IMR-90 (cell line): ENCODE results near the gene EBLN1. TPM values are rescaled to one million over a fixed set of nuclear protein-coding genes. Genes with fewer than 3 reads are reported as not detected.

Experiments
- ATAC-seq: fragments of 200-7000 bp; cut with Tn5 transposase; 2 replicates; pipeline ENCODE4 v1.9.1; 2020; ENCODE audit warnings: low read depth, mild to moderate bottlenecking, moderate library complexity
- BruUV-seq: library from RNA; stranded (reverse); fragments of 400-500 nt; replicated peaks from 2 replicates; lab custom pipeline; 2021; lab: Mats Ljungman, UMichigan
- CTCF ChIA-PET: fragments of 300-600 bp; formaldehyde crosslinking; extraction: SDS; loops from one replicate; lab custom pipeline; 2021; ENCODE audit warnings: antibody characterized with exemption; lab: Yijun Ruan, JAX
- POLR2A ChIA-PET: fragments of 300-600 bp; sonication (Branson Sonifier 250); formaldehyde crosslinking; loops from one replicate; lab custom pipeline; 2022; ENCODE audit warnings: antibody characterized with exemption; ENCODE audit not compliant: unreplicated experiment; lab: Charles Lee
- DNase-seq: peaks from one replicate; pipeline ENCODE4 v3.0.0; 2013
- H2AFZ ChIP-seq: replicated peaks from 2 replicates; pipeline ENCODE3; 2013; ENCODE audit warnings: low read length, mild to moderate bottlenecking; ENCODE audit not compliant: poor library complexity
- H2AK5ac ChIP-seq: 2 replicates; pipeline ENCODE4 v1.6.1; 2013; ENCODE audit warnings: low read depth, low read length, inconsistent platforms
- H2AK9ac ChIP-seq: replicated peaks from 2 replicates; pipeline ENCODE3; 2013; ENCODE audit warnings: mild to moderate bottlenecking, low read depth, low read length, moderate library complexity; ENCODE audit not compliant: poor library complexity
- H2BK120ac ChIP-seq: 2 replicates; pipeline ENCODE4 v1.6.1; 2013; ENCODE audit warnings: low read depth, low read length, inconsistent platforms
- H2BK15ac ChIP-seq: 3 replicates; pipeline ENCODE4 v1.6.1; 2013; ENCODE audit warnings: low read depth, low read length, inconsistent platforms
- H2BK20ac ChIP-seq: 2 replicates; pipeline ENCODE4 v1.6.1; 2013; ENCODE audit warnings: low read depth, mild to moderate bottlenecking, inconsistent platforms, low read length, moderate library complexity
- H2BK5ac ChIP-seq: 2 replicates; pipeline ENCODE4 v1.6.1; 2013; ENCODE audit warnings: mild to moderate bottlenecking, low read depth, low read length, inconsistent platforms; ENCODE audit not compliant: poor library complexity, severe bottlenecking
- H3K14ac ChIP-seq: replicated peaks from 2 replicates; pipeline ENCODE4 v1.6.1; 2013; ENCODE audit warnings: low read depth, low read length, inconsistent platforms
- H3K18ac ChIP-seq: 2 replicates; pipeline ENCODE4 v1.6.1; 2013; ENCODE audit warnings: low read depth, low read length, control low read depth
- H3K23ac ChIP-seq: 2 replicates; pipeline ENCODE4 v1.6.1; 2013; ENCODE audit warnings: low read depth, low read length, inconsistent platforms
- H3K27ac ChIP-seq: 2 replicates; pipeline ENCODE4 v1.5.1; 2013; ENCODE audit warnings: mild to moderate bottlenecking, control low read depth, low read length; ENCODE audit not compliant: insufficient read depth
- H3K27me3 ChIP-seq: 2 replicates; pipeline ENCODE4 v1.6.1; 2013; ENCODE audit warnings: low read length; ENCODE audit not compliant: control insufficient read depth, insufficient read depth
- H3K36me3 ChIP-seq: 2 replicates; pipeline ENCODE4 v1.6.1; 2013; ENCODE audit warnings: low read length, mixed read lengths; ENCODE audit not compliant: control insufficient read depth, insufficient read depth
- H3K4ac ChIP-seq: 2 replicates; pipeline ENCODE4 v1.6.1; 2013; ENCODE audit warnings: low read depth, low read length, inconsistent platforms
- H3K4me1 ChIP-seq: 2 replicates; pipeline ENCODE4 v1.6.1; 2013; ENCODE audit warnings: low read length, mixed read lengths; ENCODE audit not compliant: control insufficient read depth, insufficient read depth
- H3K4me2 ChIP-seq: 2 replicates; pipeline ENCODE4 v1.6.1; 2013; ENCODE audit warnings: low read depth, mild to moderate bottlenecking, control low read depth, low read length, moderate library complexity
- H3K4me3 ChIP-seq: 2 replicates; pipeline ENCODE4 v1.5.1; 2013; ENCODE audit warnings: low read depth, mild to moderate bottlenecking, control low read depth, low read length, moderate library complexity; ENCODE audit not compliant: insufficient read depth
- H3K56ac ChIP-seq: 2 replicates; pipeline ENCODE4 v1.6.1; 2013; ENCODE audit warnings: low read length, inconsistent platforms; ENCODE audit not compliant: insufficient read depth; ENCODE audit errors: extremely low read depth
- H3K79me1 ChIP-seq, 2 experiments: 2 replicates each; pipeline ENCODE4 v1.6.1; 2013; ENCODE audit warnings: low read length in 2 of 2, inconsistent platforms in 1 of 2, low read depth in 1 of 2
- H3K9ac ChIP-seq: 2 replicates; pipeline ENCODE4 v1.6.1; 2013; ENCODE audit warnings: low read depth, low read length, control low read depth
- H3K9me1 ChIP-seq: 2 replicates; pipeline ENCODE4 v1.6.1; 2013; ENCODE audit warnings: low read length, inconsistent platforms; ENCODE audit not compliant: insufficient read depth
- H3K9me3 ChIP-seq: 2 replicates; pipeline ENCODE4 v1.6.1; 2013; ENCODE audit warnings: low read length; ENCODE audit not compliant: control insufficient read depth, insufficient read depth
- H4K20me1 ChIP-seq: 2 replicates; pipeline ENCODE4 v1.6.1; 2013; ENCODE audit warnings: low read length, inconsistent platforms; ENCODE audit not compliant: insufficient read depth
- H4K5ac ChIP-seq: 2 replicates; pipeline ENCODE4 v1.6.1; 2013; ENCODE audit warnings: mild to moderate bottlenecking, low read depth, low read length, control low read depth
- H4K8ac ChIP-seq, 2 experiments: 2 replicates each; pipeline ENCODE4 v1.6.1; 2013; ENCODE audit warnings: low read depth in 2 of 2, low read length in 2 of 2, control low read depth in 1 of 2, inconsistent platforms in 1 of 2
- H4K91ac ChIP-seq: 2 replicates; pipeline ENCODE4 v1.6.1; 2013; ENCODE audit warnings: low read depth, low read length, inconsistent platforms; ENCODE audit not compliant: insufficient read depth
- BHLHE40 ChIP-seq: fragments of 150-350 bp; IDR thresholded peaks from 2 replicates; pipeline ENCODE4 v1.6.1; 2016; ENCODE audit warnings: mild to moderate bottlenecking, low read depth, low read length
- CEBPB ChIP-seq: IDR thresholded peaks from 2 replicates; pipeline ENCODE4 v1.6.1; 2012; ENCODE audit warnings: low read depth, low read length, improper control_type of control experiment
- CHD1 ChIP-seq: IDR thresholded peaks from 2 replicates; pipeline ENCODE4 v1.6.1; 2012; ENCODE audit warnings: low read depth, low read length, improper control_type of control experiment
- CTCF ChIP-seq: conservative IDR thresholded peaks from 2 replicates; pipeline ENCODE4 v1.5.1; 2012; ENCODE audit warnings: mild to moderate bottlenecking, low read depth, low read length, improper control_type of control experiment
- ELK1 ChIP-seq: fragments of 150-350 bp; IDR thresholded peaks from 2 replicates; pipeline ENCODE4 v1.6.1; 2016; ENCODE audit warnings: low read depth, mild to moderate bottlenecking, low read length, moderate library complexity, borderline replicate concordance
- FOS ChIP-seq: fragments of 150-350 bp; IDR thresholded peaks from 2 replicates; pipeline ENCODE4 v1.6.1; 2016; ENCODE audit warnings: low read depth, low read length
- MAFK ChIP-seq: IDR thresholded peaks from 2 replicates; pipeline ENCODE4 v1.6.1; 2012; ENCODE audit warnings: low read depth, low read length, improper control_type of control experiment
- MAZ ChIP-seq: IDR thresholded peaks from 2 replicates; pipeline ENCODE4 v1.6.1; 2012; ENCODE audit warnings: low read depth, mild to moderate bottlenecking, low read length, improper control_type of control experiment, moderate library complexity, borderline replicate concordance
- MXI1 ChIP-seq: IDR thresholded peaks from 2 replicates; pipeline ENCODE4 v1.6.1; 2012; ENCODE audit warnings: low read depth, mild to moderate bottlenecking, low read length, moderate library complexity, borderline replicate concordance
- NFE2L2 ChIP-seq: fragments of 150-350 bp; IDR thresholded peaks from 2 replicates; pipeline ENCODE4 v1.6.1; 2016; ENCODE audit warnings: low read depth, mild to moderate bottlenecking, low read length
- POLR2A ChIP-seq: IDR thresholded peaks from 2 replicates; pipeline ENCODE4 v1.6.1; 2012; ENCODE audit warnings: mild to moderate bottlenecking, low read depth, low read length
- RAD21 ChIP-seq: IDR thresholded peaks from 2 replicates; pipeline ENCODE4 v1.6.1; 2012; ENCODE audit warnings: low read length, improper control_type of control experiment
- RCOR1 ChIP-seq: IDR thresholded peaks from 2 replicates; pipeline ENCODE4 v1.6.1; 2012; ENCODE audit warnings: mild to moderate bottlenecking, low read length, improper control_type of control experiment; ENCODE audit not compliant: insufficient replicate concordance
- RFX5 ChIP-seq: IDR thresholded peaks from 2 replicates; pipeline ENCODE4 v1.8.0; 2012; ENCODE audit warnings: low read depth, mild to moderate bottlenecking, low read length, moderate library complexity
- SMC3 ChIP-seq: fragments of 150-350 bp; IDR thresholded peaks from 2 replicates; pipeline ENCODE4 v1.6.1; 2016; ENCODE audit warnings: low read depth, mild to moderate bottlenecking, antibody characterized with exemption, low read length, moderate library complexity
- USF2 ChIP-seq: fragments of 150-350 bp; IDR thresholded peaks from 2 replicates; pipeline ENCODE4 v1.6.1; 2017; ENCODE audit warnings: mild to moderate bottlenecking, antibody characterized with exemption, low read length, low read depth
- WGBS, 2 experiments: methylation state at CpG; one replicate each; pipeline versions ENCODE4 v1.1.5 to v1.1.7; 2013; ENCODE audit warnings: missing lambda C conversion rate in 2 of 2; ENCODE audit not compliant: insufficient read length in 1 of 2; ENCODE audit errors: extremely low coverage in 2 of 2; 5-methylcytosine and 5-hydroxymethylcytosine counted together
- dilution Hi-C: fragments of 300-500 bp; cut with HindIII; formaldehyde crosslinking; loops from one replicate; pipeline ENCODE4 v1.14.3; 2018; ENCODE audit warnings: low sequenced_read_pairs; ENCODE audit not compliant: unreplicated experiment
- in situ Hi-C: fragments of 300-500 bp; cut with MboI; formaldehyde crosslinking; loops from 3 replicates; pipeline ENCODE4 v1.14.3; 2019; ENCODE audit warnings: low sequenced_read_pairs, inconsistent platforms, mixed read lengths
- intact Hi-C: fragments of 100-400 bp; cut with micrococcal nuclease; formaldehyde crosslinking; loops from 2 replicates; pipeline ENCODE4 v1.10.0; 2022
- polyA plus RNA-seq, 3 experiments: library from polyadenylated mRNA; depleted of rRNA; stranded (reverse); fragments of >200 nt; gene quantifications; 2 replicates each; pipeline ENCODE4 v1.2.3, GENCODE V29; 2012; ENCODE audit warnings: low replicate concordance in 1 of 3
- total RNA-seq: library from RNA; depleted of rRNA; stranded (reverse); fragments of >200 nt; gene quantifications from 2 replicates; pipeline ENCODE4 v1.2.3, GENCODE V29; 2012

The EBLN1 gene
- total and polyA plus RNA-seq, 2 of the 4 experiments (the other 2 are of a cell fraction), result not detected

- Histone ChIP-seq H3K4ac (no peak overlapping the region), H3K56ac (no peak overlapping the region), H3K4me1 (no peaks in the 10 kb centered on the region), H4K5ac (no peak overlapping the region), H2BK120ac (no peak overlapping the region), H4K8ac (no peak overlapping the region), H3K23ac (no peak overlapping the region), H3K9ac (no peak overlapping the region), H3K4me2 (no peak overlapping the region), H3K14ac (no peak overlapping the region), H2AK5ac (no peak overlapping the region), H3K27ac (no peak overlapping the region), H4K20me1 (no peaks in the 10 kb centered on the region), H2AFZ (no peak overlapping the region), H3K79me1 (no peaks in the 10 kb centered on the region), H4K91ac (no peak overlapping the region), H3K4me3 (no peak overlapping the region), H2BK5ac (no peak overlapping the region), H2BK15ac (no peak overlapping the region), H3K18ac (no peak overlapping the region), H3K27me3 (no peaks in the 10 kb centered on the region), H2AK9ac (no peak overlapping the region), H3K9me1 (no peaks in the 10 kb centered on the region), H3K36me3 (no peaks in the 10 kb centered on the region), H2BK20ac (no peak overlapping the region), H3K9me3 (no peaks in the 10 kb centered on the region)
- DNase-seq (no peak), ATAC-seq (no peak)
- TF ChIP-seq FOS (no peak), RAD21 (no peak), MAFK (no peak), CEBPB (no peak), NFE2L2 (no peak), CHD1 (no peak), CTCF (no peak), MXI1 (no peak), BHLHE40 (no peak), ELK1 (no peak), RCOR1 (no peak), RFX5 (no peak), POLR2A (no peak), MAZ (no peak), SMC3 (no peak), USF2 (no peak)
- no CpG with 5 or more reads among the region's 2 CpGs for WGBS, 2 experiments
- ChIA-PET CTCF (no interaction called here), POLR2A (no interaction called here)
- in situ Hi-C loops, result no loop called here
- dilution Hi-C loops, result no loop called here
- intact Hi-C loops, result no loop called here
- no TSS peak for BruUV-seq
Observed at GRCh38 chr10:22180724-22181123, 37.1 kb downstream of the EBLN1 start.
